ENCODE results near the gene RBM10.

DNA sequence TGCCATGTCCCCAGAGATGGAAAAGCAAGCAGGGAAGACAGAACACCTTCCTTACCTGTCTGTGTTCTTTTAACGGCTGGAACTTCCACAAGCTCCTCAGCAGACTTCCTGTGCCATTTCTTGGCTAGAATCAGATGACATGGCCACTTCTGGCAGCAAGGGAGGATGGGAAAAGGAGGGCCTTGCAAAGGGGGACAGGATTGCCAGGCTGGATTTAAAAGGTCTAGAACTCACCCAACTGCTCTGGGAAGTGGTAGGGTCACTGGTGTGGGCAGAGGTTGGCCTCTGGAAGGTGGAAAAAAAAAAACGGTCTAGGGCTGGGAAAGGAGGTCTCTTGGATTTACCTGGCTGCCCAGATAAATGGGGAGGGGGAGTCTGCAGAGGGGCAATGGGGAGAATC is 86.1 kb downstream of the RBM10 start:
- TF ChIP-seq, protein P1, sequence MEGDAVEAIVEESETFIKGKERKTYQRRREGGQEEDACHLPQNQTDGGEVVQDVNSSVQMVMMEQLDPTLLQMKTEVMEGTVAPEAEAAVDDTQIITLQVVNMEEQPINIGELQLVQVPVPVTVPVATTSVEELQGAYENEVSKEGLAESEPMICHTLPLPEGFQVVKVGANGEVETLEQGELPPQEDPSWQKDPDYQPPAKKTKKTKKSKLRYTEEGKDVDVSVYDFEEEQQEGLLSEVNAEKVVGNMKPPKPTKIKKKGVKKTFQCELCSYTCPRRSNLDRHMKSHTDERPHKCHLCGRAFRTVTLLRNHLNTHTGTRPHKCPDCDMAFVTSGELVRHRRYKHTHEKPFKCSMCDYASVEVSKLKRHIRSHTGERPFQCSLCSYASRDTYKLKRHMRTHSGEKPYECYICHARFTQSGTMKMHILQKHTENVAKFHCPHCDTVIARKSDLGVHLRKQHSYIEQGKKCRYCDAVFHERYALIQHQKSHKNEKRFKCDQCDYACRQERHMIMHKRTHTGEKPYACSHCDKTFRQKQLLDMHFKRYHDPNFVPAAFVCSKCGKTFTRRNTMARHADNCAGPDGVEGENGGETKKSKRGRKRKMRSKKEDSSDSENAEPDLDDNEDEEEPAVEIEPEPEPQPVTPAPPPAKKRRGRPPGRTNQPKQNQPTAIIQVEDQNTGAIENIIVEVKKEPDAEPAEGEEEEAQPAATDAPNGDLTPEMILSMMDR (IDR thresholded peaks at IDR 0.05) = no peak
- no peak for TF ChIP-seq POLR2A (IDR thresholded peaks at IDR 0.05)

Data from testis (tissue), 2 donors.